Body of pancreas (tissue), 4 donors: ENCODE measurements around the gene DHX58. TPM values are rescaled to one million over a fixed set of nuclear protein-coding genes. Genes with fewer than 3 reads are reported as not detected.

Experiments used
- ATAC-seq: fragments of 150-250 bp; one replicate; pipeline ENCODE4 v1.9.1; 2016
- DNase-seq, 4 donors: peaks; one replicate each; pipeline ENCODE4 v3.0.0-alpha.2; 2019
- H3K27ac ChIP-seq, 4 donors: fragments of 200-600 bp; sonication (generic); 1 replicate in 3 of 4; 2 replicates in 1 of 4; pipeline versions ENCODE4 v1.5.1 to v1.6.1; 2016 to 2019; ENCODE audit warnings: mild to moderate bottlenecking in 1 of 4, mixed read lengths in 1 of 4, moderate library complexity in 1 of 4
- H3K27me3 ChIP-seq, 2 donors: fragments of 200-600 bp; sonication (generic); one replicate each; pipeline ENCODE4 v1.6.0; 2016; ENCODE audit warnings: mild to moderate bottlenecking in 1 of 2
- H3K36me3 ChIP-seq, 2 donors: fragments of 200-600 bp; sonication (generic); replicated peaks in 1 of 2; 2 replicates each; pipeline ENCODE4 v1.5.1; 2016; ENCODE audit warnings: low read depth in 2 of 2; ENCODE audit not compliant: insufficient read depth in 1 of 2
- H3K4me1 ChIP-seq: fragments of 200-600 bp; sonication (generic); one replicate; pipeline ENCODE4 v1.6.0; 2016
- H3K4me3 ChIP-seq, 2 donors: fragments of 200-600 bp; sonication (generic); 1 replicate in 1 of 2; 2 replicates in 1 of 2; pipeline ENCODE4 v1.5.1; 2016 to 2019
- H3K9me3 ChIP-seq, 3 donors: fragments of 200-600 bp; sonication (generic); 1 replicate in 2 of 3; 2 replicates in 1 of 3; pipeline ENCODE4 v1.5.1; 2016
- POLR2A ChIP-seq, 3 donors: fragments of 450-650 bp; IDR thresholded peaks; one replicate each; pipeline ENCODE4 v1.6.1; 2016; ENCODE audit warnings: antibody characterized with exemption in 3 of 3, mild to moderate bottlenecking in 2 of 3
- WGBS, 2 donors: methylation state at CpG; one replicate each; pipeline ENCODE4 v1.1.5; 2017; 5-methylcytosine and 5-hydroxymethylcytosine counted together
- intact Hi-C: fragments of 100-400 bp; cut with DNase I; formaldehyde crosslinking; loops from one replicate; pipeline ENCODE4 v1.15.1; 2023
- total RNA-seq, 2 donors: library from RNA; depleted of rRNA; stranded (reverse); fragments of >200 nt; gene quantifications; one replicate each; pipeline ENCODE4 v1.1.0, GENCODE V29; 2016
- TF ChIP-seq, protein P1 (sequence below), 7 experiments: fragments of 450-650 bp in 4 of 7; fragments of 200-600 bp in 3 of 7; sonication (generic) in 3 of 7; IDR thresholded peaks; one replicate each; pipeline ENCODE4 v1.5.1; 2016 to 2019; ENCODE audit warnings: antibody characterized with exemption in 7 of 7

DHX58 gene
- total RNA-seq, 2 donors from 2014 or later: 5.7 to 19.1 TPM

DNA sequence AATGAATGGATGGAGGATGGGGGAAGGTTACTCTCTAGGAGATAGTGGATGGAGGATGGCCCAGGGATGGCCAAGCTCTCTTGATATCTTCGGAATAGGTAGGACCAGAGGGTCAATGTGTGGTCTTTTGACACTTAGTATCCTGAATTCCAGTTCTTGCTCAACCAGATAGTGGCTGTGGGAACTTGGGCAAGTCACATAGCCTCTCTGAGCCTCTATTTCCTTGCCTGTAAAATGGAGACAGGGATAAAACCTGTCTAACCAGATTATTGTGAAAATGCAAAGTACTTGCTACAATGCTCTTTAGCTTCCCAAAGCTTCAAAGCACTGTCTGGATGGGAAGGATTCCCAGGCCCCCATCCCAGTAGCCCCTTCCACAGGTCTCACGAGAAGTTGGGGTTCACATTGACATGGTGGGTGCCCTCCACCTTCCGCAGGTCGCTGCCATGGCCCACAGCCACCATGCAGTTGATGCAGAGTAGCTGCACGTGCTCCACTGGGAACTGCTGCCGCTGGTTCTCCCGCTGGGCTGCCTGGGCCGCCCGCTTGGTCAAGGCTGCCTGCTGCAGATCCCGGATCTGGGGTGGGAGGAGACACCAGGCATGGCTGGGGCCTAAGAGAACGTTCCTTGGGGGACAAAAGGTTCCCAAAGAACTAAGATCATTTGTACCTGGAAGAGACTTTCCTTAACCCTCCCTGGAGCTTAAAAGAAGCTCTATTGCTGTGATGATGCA, 9.1 kb downstream of the DHX58 start:
- Histone ChIP-seq H3K27me3 (no peaks in the 10 kb centered on the region), H3K9me3 (no peaks in the 10 kb centered on the region), H3K36me3 (no peaks in the 10 kb centered on the region), H3K27ac (no peak overlapping the region), H3K4me3 (no peak overlapping the region), H3K4me1 (peaks cover 4% of the 10 kb centered on the region)
- ATAC-seq: no peak
- TF ChIP-seq POLR2A (IDR thresholded peaks at IDR 0.05): no peak
- TF ChIP-seq, protein P1, sequence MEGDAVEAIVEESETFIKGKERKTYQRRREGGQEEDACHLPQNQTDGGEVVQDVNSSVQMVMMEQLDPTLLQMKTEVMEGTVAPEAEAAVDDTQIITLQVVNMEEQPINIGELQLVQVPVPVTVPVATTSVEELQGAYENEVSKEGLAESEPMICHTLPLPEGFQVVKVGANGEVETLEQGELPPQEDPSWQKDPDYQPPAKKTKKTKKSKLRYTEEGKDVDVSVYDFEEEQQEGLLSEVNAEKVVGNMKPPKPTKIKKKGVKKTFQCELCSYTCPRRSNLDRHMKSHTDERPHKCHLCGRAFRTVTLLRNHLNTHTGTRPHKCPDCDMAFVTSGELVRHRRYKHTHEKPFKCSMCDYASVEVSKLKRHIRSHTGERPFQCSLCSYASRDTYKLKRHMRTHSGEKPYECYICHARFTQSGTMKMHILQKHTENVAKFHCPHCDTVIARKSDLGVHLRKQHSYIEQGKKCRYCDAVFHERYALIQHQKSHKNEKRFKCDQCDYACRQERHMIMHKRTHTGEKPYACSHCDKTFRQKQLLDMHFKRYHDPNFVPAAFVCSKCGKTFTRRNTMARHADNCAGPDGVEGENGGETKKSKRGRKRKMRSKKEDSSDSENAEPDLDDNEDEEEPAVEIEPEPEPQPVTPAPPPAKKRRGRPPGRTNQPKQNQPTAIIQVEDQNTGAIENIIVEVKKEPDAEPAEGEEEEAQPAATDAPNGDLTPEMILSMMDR (IDR thresholded peaks at IDR 0.05): no peak
- intact Hi-C loops: no loop called here
- no peak for DNase-seq
- WGBS, 2 donors: 77 to 86% methylated on average over 6 to 11 of the region's 11 CpGs

DNA sequence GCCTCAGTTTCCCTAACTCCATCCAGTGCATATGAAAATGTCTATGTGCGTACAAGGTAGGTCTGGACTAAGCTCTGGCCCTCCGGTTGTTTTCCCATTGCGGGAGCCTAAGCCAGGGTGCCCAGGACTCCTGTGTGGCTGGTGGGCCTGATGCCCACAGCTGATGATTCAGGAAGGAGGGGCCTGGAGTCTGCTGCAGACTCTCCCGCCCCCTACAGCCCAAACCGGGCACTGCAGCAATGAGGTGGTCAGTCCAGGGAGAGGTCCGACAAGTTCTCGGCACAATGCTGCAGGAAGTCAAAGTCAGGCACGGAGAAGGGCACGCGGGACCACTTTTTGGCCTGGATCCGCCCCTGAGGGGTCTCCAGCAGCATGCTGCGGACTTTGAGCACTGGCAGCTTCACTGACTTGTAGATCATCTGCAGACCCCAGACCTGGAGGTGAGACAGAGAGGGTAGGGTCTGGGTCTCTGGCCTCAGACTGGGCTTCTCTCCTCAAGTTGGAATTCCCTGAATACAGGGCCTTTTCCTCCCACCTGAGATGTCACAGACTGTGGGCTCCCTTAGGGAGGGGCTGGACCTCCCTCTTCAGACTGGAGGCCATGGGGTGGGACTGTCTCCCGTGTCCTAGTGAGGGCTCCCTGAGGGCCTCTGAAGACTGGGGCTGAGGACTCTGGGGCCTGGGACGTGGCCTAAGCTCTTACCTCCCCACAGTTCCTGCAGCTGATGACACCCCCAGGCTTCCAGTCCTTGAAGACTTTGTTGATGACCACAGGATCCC, 10.8 kb downstream of the DHX58 start:
- peak; percentile 63 for ATAC-seq
- 40 to 94% methylated on average over 3 to 14 of the region's 14 CpGs for WGBS, 2 donors

DNA sequence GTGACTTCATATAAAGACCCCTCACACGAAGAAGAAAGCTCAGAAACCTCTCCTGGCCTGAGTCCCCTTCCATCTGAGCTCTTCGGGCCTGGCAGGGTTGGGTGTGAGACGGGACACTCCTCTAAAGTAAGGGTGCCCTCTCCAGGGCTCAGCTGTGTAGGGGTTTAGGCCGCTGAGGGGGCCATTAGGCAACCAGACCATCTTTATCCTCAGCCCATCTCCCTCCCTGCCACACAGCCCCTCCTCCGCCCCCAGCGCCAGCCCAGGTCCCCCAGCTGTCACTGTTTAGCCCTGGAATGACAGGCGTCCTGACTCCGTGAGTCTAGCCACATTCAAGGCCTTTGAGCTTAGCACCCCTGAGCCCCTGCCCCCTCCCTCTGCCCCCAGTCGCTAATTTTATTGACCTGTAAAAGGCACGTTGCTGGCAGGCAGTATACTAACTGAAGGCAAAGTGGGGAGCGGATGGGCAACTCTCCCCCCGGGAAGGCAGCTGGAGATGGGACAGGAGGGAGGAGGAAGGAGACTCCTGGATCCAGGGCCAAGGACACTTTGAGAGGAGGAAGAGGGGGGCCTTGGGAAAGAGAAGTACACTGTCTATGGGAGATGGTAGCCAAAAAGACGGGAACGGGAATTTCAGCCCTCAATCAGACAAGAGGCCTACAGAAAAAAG, 13.6 kb downstream of the DHX58 start:
- no peaks in the 10 kb centered on the region for H3K9me3 ChIP-seq
- ATAC-seq: no peak
- peaks cover 11% of the 10 kb centered on the region for H3K4me1 ChIP-seq
- no peak overlapping the region for H3K4me3 ChIP-seq
- WGBS, 2 donors: 69 to 76% methylated on average over 13 to 14 of the region's 14 CpGs
- TF ChIP-seq POLR2A (IDR thresholded peaks at IDR 0.05): no peak
- TF ChIP-seq, protein P1 (IDR thresholded peaks at IDR 0.05): no peak
- DNase-seq: no peak
- no peak overlapping the region for H3K27ac ChIP-seq
- intact Hi-C loops: no loop called here
- no peaks in the 10 kb centered on the region for H3K27me3 ChIP-seq
- H3K36me3 ChIP-seq: no peaks in the 10 kb centered on the region

More for the DNA sequence above, 10.8 kb downstream of the DHX58 start:
- Histone ChIP-seq H3K9me3 (no peaks in the 10 kb centered on the region), H3K4me1 (peaks cover 11% of the 10 kb centered on the region), H3K27me3 (no peaks in the 10 kb centered on the region), H3K4me3 (no peak overlapping the region), H3K36me3 (no peaks in the 10 kb centered on the region), H3K27ac (no peak overlapping the region)
- TF ChIP-seq, protein P1 (IDR thresholded peaks at IDR 0.05): peak; percentile 41 to 71 (median 62)
- no peak for TF ChIP-seq POLR2A (IDR thresholded peaks at IDR 0.05)
- peak; percentile 75 to 83 (median 76) for DNase-seq
- intact Hi-C loops: no loop called here

DNA sequence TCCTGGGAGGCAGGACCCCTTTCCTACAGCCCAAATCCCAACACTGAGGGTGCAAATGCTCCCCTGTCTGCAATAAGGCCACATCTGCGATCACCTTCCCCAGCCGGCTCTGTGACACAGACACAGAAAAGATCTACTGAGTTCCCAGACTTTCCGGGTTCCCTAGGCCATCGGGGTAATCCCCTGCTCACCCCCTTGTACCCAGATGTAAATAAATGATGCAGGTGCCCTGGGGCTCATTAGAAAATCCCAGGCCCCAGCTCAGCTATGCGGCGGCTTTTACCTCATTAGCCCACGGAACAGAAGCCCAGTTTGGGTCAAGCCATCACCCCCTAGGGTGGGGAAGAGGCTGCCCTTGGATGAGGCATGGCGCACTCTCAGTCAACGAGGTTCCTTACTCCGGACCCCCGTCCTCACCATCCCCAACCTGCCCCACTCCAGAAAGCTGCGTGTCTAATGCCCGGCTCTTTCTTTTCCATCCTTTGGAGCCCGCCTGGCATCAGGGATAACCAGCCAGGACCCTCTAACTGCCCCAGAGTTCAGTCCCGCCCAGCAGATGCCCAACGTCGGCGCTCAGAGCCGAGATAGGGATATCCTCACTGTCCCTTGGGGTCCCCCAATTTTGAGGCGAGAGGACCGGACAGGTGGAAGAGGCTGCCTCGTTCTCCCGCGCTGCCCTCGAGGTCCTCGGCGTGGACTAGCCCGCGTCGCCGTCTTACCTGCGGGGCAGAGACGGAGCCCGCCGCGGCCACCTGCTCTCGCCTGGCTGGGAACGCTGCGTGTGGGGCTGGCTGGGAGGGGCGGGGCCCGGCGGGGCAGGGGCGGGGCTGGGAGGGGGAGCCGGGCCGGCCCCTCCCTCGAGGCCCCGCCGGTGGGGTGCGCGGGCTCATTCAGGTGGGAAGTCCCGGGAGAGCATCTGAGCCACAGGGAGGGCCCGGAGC, 14.6 kb downstream of the DHX58 start, which contains the start of gene ZNF385C:
Gene ZNF385C (minus strand): TSS at position 783 of the 941 bp plus-strand sequence. CDS start 35,417 bp downstream, outside the sequence.
- Histone ChIP-seq H3K4me1 (peaks cover 11% of the 10 kb centered on the region), H3K4me3 (no peak within 1 kb of the TSS), H3K36me3 (no peaks in the 10 kb centered on the region), H3K9me3 (no peaks in the 10 kb centered on the region), H3K27ac (no peak within 1 kb of the TSS), H3K27me3 (no peaks in the 10 kb centered on the region)
- intact Hi-C loops: no loop called here
- DNase-seq (peak in 3 of 4 donors; percentile 34 to 56 (median 41)), ATAC-seq (peak; percentile 72)
- TF ChIP-seq POLR2A (IDR thresholded peaks at IDR 0.05): no peak
- TF ChIP-seq, protein P1 (IDR thresholded peaks at IDR 0.05): no peak
- WGBS, 2 donors: 18 to 37% methylated on average over 19 to 44 of the region's 52 CpGs
